HEK293T (cell line): Measurements from ENCODE around the gene AGAP1.

ENCODE experiments used
- ARNT ChIP-seq: fragments of 450-650 bp; IDR thresholded peaks from 2 replicates; pipeline ENCODE4 v1.6.1; 2017; ENCODE audit warnings: mild to moderate bottlenecking
- BHLHE40 ChIP-seq: fragments of 450-650 bp; IDR thresholded peaks from 2 replicates; pipeline ENCODE4 v1.6.1; 2016; ENCODE audit warnings: mild to moderate bottlenecking, moderate library complexity, borderline replicate concordance
- FOXM1 ChIP-seq: fragments of 450-650 bp; IDR thresholded peaks from 2 replicates; pipeline ENCODE4 v1.6.1; 2017; ENCODE audit warnings: mild to moderate bottlenecking, borderline replicate concordance
- LEF1 ChIP-seq: fragments of 450-650 bp; IDR thresholded peaks from 2 replicates; pipeline ENCODE4 v1.6.1; 2017; ENCODE audit warnings: mild to moderate bottlenecking, borderline replicate concordance
- NFRKB ChIP-seq: fragments of 450-650 bp; IDR thresholded peaks from 2 replicates; pipeline ENCODE4 v1.6.1; 2016; ENCODE audit warnings: mild to moderate bottlenecking, moderate library complexity

DNA sequence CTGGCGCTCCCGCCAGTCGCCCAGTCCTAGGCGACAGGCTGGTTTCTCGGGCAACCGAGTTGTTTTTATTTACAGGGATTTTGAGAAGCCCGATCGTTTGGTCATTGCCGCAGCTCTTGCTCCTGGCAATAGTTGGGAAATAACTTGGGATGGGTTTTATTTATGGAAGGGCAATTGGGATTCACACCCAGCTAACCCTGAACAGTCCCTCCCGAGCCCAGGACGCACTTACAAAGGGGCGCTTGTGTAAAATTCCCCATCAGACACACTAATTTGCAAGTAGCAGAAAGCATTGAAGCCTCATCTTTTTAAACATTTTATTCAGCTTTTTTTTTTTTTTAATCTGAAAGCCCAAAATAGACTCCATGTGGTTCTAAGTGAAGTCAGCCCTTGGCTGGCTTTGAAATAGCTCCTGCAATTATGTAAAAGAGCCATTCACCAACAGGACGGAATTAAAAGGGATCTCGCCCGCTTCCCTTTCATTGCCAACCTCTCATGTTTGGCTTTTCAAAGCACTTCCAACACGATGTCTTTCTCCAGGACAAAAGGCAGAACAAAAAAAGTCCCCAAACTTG lies 677.9 kb downstream of the AGAP1 start:
- TF ChIP-seq NFRKB (no peak), FOXM1 (no peak), BHLHE40 (no peak), ARNT (no peak), LEF1 (no peak)
